OCI-LY7 (cell line): ENCODE data around the gene SLC6A18.

Experiments
- CTCF ChIP-seq: fragments of 200-600 bp; sonication (generic); conservative IDR thresholded peaks from 2 replicates; pipeline ENCODE4 v1.5.1; 2014; ENCODE audit warnings: mild to moderate bottlenecking, antibody characterized with exemption, low read length, moderate library complexity, mixed read lengths
- EZH2phosphoT487 ChIP-seq: fragments of 200-600 bp; sonication (generic); IDR thresholded peaks from 2 replicates; pipeline ENCODE4 v1.6.1; 2018; ENCODE audit warnings: low read depth, borderline replicate concordance, mild to moderate bottlenecking, mixed run types, antibody characterized with exemption, low read length, moderate library complexity, mixed read lengths

DNA sequence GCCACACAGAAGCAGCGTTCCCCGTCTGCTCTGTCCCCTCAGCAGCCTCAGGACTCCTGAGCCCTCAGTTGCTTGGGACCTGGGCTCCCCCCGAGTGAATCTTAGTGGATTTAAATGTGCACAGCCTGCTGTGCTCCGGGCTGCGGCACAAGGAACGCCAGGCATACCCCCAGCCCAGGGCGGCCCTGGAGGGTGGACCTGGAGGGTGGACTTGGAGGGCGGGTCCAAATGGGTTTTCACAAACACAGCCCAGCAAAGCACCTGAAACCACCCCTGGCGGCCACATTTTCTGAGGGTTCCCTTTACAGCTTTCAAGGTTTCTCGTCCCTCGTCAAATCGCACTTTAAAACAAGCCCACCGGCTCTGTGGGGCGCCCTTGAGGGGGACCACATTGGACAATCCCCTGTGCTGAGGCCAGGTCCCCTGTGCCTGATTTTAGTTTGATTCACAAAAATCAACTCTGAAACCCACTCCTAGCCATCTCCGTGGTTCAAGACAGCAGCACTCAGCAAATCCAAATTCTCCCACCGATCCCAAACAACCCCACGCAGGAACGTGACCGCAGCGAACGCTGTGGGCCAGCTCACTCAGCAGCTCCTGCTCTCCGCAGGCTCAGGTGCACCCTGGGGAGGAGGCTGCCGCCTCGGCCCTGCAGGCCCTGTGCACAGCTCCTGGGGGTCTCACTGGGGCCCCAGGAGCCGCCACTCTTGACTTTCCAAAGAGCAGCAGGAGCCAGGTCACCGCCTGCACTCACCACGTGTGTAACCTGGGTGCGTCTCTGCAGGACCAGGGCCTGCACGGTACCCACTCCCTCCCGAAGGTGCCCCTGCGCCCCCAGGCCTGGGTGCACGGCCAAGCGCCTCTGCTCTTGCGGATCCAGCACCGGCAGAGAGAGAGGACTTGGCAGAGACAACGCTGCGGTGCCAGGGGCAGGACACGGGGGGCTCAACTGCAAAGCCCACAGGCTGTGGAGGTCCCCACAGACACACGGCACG is 40.6 kb downstream of the SLC6A18 start:
- TF ChIP-seq CTCF (no peak), EZH2phosphoT487 (no peak)
